GM12864 (cell line): ENCODE measurements around the gene MATCAP1.

Source experiments
- DNase-seq: peaks from one replicate; pipeline ENCODE4 v3.0.0-alpha.2; 2011; ENCODE audit warnings: low read depth
- H3K4me3 ChIP-seq: 2 replicates; pipeline ENCODE4 v1.5.1; 2011; ENCODE audit warnings: mild to moderate bottlenecking, low read depth, low read length, control low read depth
- TF ChIP-seq, protein P1 (sequence below): IDR thresholded peaks from 2 replicates; pipeline ENCODE4 v1.5.1; 2011; ENCODE audit warnings: low read depth, mild to moderate bottlenecking, moderate library complexity, low read length, control low read depth, inconsistent platforms; ENCODE audit errors: missing control alignments

MATCAP1 gene

DNA sequence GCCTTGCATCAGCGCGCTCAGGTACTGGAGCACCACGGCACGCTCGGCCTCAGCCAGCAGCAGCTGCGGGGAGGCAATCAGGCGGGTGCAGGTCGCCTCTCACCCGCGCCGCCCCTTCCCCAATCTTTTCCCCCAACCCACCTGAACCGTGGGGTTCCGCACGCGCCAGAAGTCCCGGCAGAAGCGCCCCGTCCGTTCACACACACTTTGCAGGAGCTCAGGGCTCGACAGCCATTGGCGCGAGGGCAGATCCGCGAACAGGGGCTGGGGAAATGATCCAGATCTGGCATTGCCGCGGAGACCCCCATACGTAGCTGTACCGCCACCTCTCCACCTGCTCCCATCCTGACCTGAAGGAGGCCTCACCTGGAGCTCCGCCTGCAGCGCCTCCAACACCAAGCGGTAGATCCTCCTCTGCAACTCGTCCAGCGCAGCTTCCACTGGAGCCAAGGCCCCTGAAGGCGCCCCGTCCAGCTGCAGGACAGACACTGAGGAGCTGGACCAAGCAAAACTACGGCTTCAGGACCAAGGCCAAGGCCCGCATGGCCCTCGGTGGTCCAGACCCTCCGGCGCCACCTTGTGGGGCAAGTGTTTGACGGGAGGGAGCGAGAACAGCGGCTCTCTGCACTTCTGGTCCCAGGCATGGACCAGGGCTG, 1.4 kb upstream of the MATCAP1 start:
- DNase-seq: no peak
- TF ChIP-seq, protein P1, sequence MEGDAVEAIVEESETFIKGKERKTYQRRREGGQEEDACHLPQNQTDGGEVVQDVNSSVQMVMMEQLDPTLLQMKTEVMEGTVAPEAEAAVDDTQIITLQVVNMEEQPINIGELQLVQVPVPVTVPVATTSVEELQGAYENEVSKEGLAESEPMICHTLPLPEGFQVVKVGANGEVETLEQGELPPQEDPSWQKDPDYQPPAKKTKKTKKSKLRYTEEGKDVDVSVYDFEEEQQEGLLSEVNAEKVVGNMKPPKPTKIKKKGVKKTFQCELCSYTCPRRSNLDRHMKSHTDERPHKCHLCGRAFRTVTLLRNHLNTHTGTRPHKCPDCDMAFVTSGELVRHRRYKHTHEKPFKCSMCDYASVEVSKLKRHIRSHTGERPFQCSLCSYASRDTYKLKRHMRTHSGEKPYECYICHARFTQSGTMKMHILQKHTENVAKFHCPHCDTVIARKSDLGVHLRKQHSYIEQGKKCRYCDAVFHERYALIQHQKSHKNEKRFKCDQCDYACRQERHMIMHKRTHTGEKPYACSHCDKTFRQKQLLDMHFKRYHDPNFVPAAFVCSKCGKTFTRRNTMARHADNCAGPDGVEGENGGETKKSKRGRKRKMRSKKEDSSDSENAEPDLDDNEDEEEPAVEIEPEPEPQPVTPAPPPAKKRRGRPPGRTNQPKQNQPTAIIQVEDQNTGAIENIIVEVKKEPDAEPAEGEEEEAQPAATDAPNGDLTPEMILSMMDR: peak; percentile 89
- H3K4me3 ChIP-seq: no peak overlapping the region

DNA sequence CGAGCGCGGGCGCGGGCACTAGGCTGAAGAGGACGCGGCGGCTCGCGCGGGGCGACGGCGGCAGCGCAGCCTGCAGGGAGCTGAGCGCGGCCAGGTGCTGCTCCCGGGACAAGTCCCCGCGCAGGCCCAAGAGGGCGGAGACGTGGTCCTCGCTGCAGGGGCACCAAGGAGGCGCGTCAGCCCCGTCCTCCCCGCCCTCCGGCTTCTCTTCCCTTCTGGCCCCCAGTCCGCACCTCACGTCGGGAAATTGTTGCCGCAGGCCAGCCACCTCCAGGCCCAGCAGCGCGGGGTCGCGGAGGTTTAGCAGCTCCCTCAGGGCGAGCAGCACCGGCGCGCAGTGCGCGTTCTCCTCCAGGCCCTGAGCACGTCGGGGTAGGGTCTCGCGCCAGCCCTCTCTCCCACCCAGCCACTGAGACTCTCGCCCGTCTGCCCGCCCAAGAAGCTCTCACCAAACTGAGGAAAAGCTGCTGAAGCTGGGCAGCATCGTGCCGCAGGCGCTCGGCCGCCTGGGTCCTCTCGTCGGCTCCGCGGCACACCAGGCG, 761 bp upstream of the MATCAP1 start:
- TF ChIP-seq, protein P1: no peak
- no peak for DNase-seq
- peak overlapping the region; percentile 84 for H3K4me3 ChIP-seq

DNA sequence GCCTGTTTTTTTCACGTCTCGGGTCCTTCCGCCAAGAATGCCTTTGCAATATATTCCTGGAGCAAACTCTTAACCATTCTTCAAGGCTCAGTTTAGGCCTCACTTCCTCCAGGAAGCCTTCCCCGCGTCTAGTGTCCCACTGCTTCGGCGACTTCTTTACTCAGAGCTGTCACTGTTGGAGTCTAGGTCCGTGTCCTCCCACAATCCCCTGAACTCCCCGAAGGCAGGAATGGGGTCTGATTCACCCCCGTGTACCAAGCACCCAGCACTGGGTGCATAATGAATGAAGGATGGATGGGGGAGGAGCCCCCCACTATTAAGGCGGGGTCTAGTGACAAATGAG, 508 bp downstream of the MATCAP1 start:
- DNase-seq: no peak

DNA sequence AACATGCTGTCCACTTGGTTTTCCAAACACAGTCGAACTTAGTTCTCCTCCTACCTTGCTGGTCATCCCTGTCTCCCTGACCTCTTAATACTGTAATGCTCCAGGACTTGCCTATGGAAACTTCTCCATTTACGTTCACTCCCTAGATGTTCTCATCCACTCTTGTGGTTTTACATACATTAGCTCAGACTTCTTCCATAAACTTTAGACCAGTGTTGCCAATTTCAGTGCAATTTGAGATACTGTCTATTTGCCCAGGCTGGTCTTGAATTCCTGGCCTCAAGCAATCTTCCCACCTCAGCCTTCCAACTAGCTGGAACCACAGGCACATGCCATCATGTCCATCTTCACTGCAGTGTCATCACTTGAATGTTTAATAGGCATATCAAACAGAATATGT, 1.5 kb downstream of the MATCAP1 start:
- no peak for DNase-seq
- H3K4me3 ChIP-seq: peak overlapping the region; percentile 84; the same call in 1 of the 2 replicates
- TF ChIP-seq, protein P1: no peak

More for the DNA sequence above, 508 bp downstream of the MATCAP1 start:
- TF ChIP-seq, protein P1: no peak
- H3K4me3 ChIP-seq: peak overlapping the region; percentile 84

DNA sequence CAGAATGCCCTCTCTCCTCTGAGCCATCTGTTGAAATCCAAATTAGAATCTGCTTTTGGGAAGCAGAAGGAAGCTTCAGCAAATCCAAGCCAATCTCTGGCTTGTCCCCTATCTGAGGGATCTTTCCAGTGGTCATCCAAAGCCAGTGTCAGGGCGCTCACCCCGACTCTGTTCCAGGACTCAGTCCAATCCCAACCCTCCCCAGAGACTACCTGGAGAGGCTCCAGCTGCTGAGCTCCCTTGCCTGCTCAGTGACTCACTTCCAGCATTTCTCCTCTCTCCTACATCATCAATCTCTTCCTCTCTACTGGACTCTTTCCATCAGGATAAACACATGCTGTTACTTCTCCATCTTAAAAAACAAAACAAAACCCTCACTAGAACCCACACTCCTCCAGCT, 2.4 kb downstream of the MATCAP1 start:
- TF ChIP-seq, protein P1: no peak
- H3K4me3 ChIP-seq: no peak overlapping the region
- no peak for DNase-seq

DNA sequence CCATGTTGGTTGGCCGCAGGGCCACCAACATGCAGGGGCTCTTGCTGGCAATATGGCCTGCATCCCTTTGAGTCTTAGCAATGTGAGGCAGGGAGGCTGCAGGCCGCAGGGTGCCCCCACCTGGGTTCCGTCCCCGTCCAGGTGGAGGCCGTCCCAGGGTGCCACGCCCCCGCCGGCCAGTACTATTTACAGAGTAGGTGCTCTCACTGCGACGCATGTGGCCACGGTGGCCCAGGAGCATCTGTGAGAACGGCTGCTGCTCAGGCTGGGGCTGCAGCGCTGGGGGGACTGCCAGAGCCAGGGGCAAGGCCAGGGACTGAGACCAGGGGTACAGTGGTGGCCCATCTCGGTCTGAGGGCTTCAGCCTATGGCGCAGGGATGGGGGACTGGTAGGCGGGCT, 3.6 kb downstream of the MATCAP1 start:
- no peak for DNase-seq
- TF ChIP-seq, protein P1: no peak
- no peak overlapping the region for H3K4me3 ChIP-seq

DNA sequence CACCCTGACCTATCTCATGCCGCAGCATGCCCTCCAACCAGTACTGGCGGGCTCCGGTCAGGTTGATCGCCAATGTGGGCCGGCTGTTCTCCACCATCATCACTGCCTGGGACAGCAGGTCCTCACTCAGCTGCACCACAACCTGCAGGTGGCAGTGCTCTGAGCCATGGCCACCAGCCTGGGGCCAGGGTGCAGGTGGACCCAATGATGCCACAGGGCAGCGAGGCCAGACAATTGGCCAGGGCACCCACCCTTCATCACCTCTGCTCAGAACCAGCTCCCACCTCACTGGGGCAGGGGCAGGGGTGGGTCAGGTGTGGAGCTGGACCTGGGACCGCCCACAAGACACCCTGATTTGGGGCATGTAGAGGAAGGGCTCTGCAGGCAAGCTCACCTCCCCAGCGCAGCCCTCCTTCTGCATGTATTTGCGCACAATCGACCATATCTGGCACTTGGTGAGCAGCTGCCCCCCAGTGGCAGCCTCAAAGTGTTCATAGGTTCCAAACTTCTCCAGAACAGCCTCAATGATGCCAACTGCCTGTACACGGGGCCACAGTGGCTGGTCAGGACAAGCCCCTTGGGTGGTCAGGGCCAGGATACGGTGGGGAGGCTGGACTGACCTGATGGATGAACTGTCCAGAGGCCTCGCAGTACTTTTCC, 4.2 kb downstream of the MATCAP1 start:
- DNase-seq: no peak
- TF ChIP-seq, protein P1: peak; percentile 28
- no peak overlapping the region for H3K4me3 ChIP-seq
